NCI-H146 (cell line): ENCODE results near the gene ADM2.

Experiments
- DNase-seq: peaks from one replicate; lab custom pipeline; 2025; lab: John Stamatoyannopoulos, UW

Gene ADM2

DNA sequence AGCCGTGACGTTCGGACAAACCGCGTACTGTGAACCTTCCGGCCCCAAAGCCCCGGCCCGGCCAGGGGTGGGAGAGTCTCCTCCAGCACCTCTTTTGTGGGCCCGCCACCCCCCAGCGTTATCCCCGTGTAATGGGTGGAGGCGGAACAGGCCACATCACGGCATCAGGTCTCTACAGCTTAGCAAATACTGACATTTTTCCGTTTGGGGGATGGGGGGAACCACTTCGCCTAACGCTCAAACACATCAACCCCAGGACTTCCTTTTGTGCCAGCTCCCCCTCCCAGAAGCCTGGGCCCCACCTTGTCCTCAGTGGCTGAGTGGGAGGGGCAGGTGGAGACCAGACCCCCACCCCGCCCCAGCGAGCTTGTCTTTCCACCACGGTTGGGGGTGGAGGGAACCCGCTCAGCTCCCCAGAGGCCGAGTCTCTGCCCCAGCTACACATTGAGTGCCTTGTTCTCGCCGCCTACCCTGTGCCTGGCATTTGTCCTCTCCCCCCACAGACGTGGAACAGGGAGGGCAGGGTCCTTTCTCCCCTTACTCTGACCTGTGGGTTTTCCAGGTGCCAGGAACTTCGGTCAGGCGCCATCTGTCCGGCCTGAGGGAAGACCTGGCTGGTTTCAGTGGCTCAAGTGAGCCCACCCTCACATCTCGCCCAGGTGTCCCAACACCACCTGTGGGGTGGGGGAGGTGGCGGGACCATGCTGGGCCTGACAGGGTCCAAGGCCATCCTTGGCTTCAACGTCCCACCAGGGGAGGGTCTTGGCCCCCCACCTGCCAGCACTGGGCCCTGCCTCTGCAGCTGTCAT, 36.1 kb upstream of the ADM2 start:
- no peak for DNase-seq

- DNase-seq: no peak
Observed at GRCh38 chr22:50445880-50446707, 35.2 kb upstream of the ADM2 start.

DNA sequence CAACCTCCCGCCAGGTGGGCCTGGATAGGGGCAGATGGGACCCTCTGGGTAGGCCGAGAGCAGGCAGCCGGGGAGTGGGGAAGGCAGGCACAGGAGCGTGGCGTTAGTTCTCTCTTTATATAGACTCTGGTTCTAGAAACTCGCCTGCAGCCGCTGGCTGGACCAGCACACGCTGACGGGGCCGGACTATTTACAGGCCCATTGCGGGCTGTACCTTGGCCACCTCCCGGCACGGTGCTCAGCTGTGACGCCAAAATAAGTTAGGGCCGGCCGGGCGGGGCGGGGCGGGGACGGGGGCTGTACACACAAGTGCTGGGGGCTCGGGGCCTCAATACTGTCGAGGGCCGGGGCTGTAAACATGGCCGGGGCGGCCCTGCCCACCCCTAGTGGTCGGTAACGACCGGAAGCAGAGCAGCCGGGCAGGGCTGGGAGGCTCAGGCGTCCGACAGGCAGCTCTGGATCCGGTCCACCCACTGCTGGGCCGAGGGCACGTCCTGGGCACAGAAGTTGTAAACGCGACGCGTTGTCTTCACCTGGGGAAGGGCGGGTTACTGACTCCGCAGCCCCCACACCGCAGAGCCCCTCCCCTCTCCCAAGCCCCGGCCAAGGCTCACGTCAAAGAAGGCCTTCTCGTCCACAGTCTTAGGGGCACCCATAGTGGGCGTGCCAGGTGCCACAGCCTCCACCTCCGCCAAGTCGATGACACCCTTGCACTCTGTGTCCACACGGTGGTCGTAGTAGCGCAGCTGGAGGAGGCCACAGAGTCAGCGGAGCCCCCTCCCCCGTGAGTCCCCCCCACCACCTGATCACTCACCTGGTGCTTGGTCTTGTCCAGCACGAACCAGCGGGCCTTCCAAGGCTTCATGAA, 34.4 kb upstream of the ADM2 start:
- no peak for DNase-seq

GRCh38 chr22:50447576-50448551, 33.5 kb upstream of the ADM2 start:
- no peak for DNase-seq

DNA sequence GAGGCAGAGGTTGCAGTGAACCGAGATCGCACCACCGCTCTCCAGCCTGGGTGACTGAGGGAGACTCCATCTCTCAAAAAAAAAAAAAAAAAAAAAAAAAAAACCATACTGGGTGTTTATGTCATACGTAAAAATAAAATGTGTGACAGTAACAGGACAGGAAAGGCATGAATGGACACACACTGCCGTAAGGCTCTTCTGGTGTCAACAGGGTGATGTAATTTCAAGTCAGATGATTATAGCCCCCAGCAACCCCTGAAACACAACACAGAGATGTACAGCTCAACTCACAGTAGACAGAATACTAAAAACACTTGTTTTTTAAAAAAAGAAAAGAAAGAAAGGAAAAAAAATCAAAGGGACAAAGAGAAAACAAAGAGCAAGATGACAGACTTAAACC, 28.7 kb upstream of the ADM2 start:
- no peak for DNase-seq

DNA sequence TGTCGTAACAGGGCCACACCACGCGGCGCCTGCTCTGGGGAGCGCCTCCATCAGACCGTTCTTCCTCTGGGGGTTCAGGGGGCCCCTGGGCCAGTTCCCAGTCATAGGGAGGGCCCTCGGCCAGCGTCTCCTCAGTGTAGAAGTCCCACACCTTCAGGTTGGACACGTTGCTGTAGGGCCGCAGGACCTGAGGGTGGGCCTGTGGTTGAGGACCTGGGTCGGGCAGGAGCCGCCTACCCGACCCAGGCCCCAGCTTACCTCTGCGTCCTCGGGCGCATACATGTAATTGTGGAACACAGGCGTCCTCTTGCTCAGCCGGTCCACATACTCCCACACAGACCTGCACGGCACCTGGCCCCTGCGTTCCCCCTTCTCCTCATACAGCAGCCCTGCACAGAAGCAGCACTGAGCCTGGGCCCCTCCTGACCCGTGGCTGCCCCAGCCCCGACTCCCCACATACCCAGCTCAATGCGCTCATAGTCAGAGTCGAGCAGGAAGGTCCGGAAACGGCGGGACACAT, 26.7 kb upstream of the ADM2 start:
- DNase-seq: no peak

DNA sequence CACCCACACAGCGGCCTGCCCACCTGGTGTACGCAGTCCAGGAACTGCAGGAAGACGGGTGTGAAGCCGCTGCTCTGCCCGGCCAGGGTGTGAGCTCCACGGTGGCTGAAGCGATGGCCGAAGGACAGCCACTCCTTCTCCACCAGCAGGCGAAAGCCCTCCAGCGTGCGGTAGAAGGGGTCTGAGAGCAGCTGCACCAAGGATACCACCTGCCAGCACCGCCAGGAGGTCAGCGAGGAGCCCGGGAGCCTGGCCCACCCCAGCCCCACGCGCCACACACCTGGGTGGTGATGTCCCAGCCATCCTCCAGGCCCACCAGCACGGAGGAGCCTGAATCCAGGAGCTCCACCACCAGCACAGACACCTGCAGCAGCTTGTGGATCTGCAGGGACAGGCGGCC, 26.1 kb upstream of the ADM2 start:
- no peak for DNase-seq

- DNase-seq: no peak
Observed at GRCh38 chr22:50456026-50456425, 25.3 kb upstream of the ADM2 start.

GRCh38 chr22:50456466-50457234, 24.7 kb upstream of the ADM2 start:
- DNase-seq: no peak

DNA sequence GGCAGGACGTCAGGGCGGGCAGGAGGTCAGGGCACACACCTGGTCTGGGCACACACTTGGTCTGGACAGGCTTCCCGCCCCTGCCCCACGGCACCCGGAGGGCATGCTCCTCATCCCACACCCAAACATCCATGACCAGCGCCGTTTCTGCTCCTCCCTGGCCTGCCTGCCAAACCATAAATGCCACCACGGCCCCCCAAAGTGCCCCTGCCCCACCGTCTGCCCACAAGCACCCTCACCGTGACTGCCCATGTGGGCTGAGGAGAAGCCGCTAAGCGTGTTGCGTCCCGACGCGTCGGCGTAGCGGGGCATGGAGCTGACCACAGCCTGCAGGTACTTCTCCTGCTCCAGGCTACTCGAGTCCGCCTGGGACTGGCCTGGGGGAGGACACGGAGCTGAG, 22.3 kb upstream of the ADM2 start:
- no peak for DNase-seq

DNA sequence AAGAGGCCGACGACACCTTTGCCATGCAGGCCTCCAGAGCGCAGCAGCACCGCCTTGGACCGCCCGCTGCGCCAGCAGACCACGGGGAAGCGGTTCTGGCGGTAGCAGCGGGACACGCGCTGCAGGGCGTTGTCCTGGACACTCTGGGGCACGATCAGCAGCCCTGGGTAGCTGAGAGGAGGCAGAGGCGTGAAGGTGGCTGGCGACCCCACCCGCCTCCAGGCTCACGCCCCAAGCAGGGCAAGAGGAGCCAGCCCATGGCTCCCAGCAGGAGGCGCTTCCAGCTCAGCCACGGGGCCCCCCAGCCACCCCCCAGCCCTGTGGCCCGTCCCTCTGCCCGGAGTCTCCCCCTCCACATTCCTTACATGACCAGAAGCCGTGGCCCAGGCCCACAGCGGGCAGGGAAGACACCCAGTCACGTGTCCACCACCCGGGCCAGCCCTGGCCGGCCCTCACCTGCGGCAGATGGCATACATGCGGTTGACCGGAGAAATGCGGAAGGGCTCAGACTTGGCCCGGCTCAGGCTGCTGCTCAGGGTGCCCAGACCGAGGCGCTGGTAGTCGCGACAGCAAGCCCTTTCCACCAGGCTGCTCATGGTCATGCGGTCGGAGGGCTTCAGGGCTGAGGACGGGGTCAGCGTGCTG, 21.7 kb upstream of the ADM2 start:
- DNase-seq: no peak

GRCh38 chr22:50460938-50461337, 20.4 kb upstream of the ADM2 start:
- DNase-seq: no peak

- no peak for DNase-seq
Observed at GRCh38 chr22:50461536-50461935, 19.8 kb upstream of the ADM2 start.

GRCh38 chr22:50461979-50462540, 19.3 kb upstream of the ADM2 start:
- DNase-seq: no peak

- no peak for DNase-seq
Observed at GRCh38 chr22:50463188-50463900, 18.0 kb upstream of the ADM2 start.

- DNase-seq: no peak
Observed at GRCh38 chr22:50464451-50464850, 16.9 kb upstream of the ADM2 start.

DNA sequence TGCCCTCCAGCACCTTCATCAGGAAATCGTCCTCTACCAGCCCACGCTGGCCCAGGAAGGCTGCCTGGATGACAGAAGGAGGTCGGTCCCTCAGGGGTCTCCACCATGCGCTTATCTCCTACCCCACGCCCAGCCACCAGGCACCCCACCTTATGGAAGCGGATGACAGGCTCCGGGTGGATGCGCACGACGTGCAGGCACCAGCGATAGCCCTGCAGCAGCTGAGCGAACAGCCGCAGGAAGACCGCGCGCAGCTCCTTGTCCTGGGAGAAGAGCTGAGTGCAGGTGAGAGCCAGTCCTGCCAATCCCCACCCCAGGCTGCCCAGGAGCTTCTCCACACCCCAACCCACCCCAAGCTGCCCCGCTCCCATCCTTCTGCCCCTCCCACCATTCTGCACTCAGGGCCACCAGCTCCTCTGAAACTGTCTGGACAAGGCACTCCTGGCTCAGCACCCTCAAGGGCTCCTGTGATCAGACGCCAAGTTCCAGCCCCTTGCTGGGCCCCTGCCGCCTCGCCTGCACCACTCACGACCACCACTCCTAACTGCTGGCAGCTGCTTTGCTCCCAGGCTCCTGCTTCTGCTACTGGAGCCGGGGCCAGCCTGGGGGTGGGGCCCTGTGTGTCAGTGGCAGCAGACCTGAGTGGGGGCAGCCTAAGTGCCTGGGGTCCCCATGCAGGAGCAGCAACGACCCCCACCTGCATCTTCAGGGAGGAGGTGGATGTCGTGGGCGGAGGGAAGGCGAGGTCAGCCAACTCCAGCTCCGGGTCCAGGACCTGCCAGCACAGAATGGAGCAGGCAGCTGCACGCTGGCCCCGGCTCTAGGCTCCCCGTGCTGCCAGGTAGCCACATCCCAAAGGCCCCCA, 16.0 kb upstream of the ADM2 start:
- DNase-seq: no peak

GRCh38 chr22:50467341-50467740, 14.0 kb upstream of the ADM2 start:
- no peak for DNase-seq
